Mammary epithelial cell (primary cell): ENCODE data around the gene TMEM174.

ENCODE experiments used
- CTCF ChIP-seq, 2 donors: IDR thresholded peaks in 1 of 2; conservative IDR thresholded peaks in 1 of 2; 2 replicates each; pipeline ENCODE4 v1.5.1; 2011 to 2012; ENCODE audit warnings: inconsistent platforms in 2 of 2, low read length in 2 of 2, mild to moderate bottlenecking in 2 of 2, control low read depth in 1 of 2, low read depth in 1 of 2; ENCODE audit not compliant: insufficient read depth in 1 of 2; ENCODE audit errors: extremely low read depth in 1 of 2
- EZH2 ChIP-seq: IDR thresholded peaks from 2 replicates; pipeline ENCODE4 v1.6.1; 2012; ENCODE audit warnings: low read length, inconsistent platforms, borderline replicate concordance

GRCh38 chr5:73149540-73149939 lies 23.5 kb upstream of the TMEM174 start:
- TF ChIP-seq CTCF (conservative IDR thresholded peaks at IDR 0.05 in 1 of 2, IDR thresholded peaks at IDR 0.05 in 1 of 2; ENCODE audit: extremely low read depth in 1 of 2, insufficient read depth in 1 of 2, low read depth in 1 of 2, low read length in 2 of 2) (no peak), EZH2 (no peak)
